ENCODE measurements around the gene TMEM120B.
A peak's percentile ranks its signal among the peaks of the same experiment; 100 is the strongest.

TMEM120B gene

DNA sequence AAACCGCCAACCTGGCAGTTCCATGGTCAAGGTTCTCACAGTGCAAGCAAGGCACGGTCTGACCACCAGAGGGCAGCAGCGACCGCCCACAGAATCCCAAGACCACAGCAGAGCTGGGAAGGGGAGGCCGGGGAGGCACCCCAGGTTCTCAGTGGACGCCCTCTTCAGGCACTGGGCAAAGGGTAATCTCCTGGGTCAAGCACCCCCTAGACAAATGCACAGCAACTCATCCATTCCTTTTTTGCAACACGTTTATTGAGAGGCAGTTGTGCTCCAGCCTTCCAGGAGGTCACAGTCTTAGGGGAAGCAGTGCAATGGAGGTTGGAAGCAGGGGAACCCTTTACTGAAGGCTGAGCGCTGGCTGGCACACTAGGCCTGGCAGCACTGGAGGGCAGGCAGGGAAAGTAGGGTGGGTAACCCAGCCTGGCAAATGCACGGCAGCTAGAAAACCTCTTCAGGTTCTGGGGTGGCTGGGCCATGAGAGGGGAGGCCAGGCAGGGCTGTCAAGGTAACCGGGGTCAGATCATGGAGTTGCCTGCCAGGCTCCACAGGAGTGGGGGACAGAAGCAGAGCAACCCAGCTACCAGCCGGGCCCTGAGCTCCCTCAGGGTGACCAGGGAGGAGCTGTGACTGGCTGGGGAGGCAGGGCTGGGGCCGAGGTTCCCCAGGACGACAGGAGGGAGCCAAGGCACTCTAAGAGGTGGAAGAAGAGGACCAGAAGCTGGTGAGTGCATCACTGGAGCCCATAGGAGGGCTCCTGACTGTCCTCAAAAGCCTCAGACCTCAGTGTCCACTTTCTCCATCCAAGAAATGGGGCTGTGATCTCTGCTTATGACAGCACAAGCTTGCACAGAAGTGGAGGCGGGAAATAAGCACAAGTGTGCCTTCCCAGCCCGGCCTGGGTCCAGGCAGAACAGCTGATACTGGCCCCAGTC lies 82.7 kb downstream of the TMEM120B start:
- no peak overlapping the region for H3K4me3 ChIP-seq (ENCODE audit: control insufficient read depth, low read depth, low read length)
- DNase-seq (ENCODE audit: low read depth), result peak; percentile 86
- TF ChIP-seq, protein P1, sequence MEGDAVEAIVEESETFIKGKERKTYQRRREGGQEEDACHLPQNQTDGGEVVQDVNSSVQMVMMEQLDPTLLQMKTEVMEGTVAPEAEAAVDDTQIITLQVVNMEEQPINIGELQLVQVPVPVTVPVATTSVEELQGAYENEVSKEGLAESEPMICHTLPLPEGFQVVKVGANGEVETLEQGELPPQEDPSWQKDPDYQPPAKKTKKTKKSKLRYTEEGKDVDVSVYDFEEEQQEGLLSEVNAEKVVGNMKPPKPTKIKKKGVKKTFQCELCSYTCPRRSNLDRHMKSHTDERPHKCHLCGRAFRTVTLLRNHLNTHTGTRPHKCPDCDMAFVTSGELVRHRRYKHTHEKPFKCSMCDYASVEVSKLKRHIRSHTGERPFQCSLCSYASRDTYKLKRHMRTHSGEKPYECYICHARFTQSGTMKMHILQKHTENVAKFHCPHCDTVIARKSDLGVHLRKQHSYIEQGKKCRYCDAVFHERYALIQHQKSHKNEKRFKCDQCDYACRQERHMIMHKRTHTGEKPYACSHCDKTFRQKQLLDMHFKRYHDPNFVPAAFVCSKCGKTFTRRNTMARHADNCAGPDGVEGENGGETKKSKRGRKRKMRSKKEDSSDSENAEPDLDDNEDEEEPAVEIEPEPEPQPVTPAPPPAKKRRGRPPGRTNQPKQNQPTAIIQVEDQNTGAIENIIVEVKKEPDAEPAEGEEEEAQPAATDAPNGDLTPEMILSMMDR (conservative IDR thresholded peaks at IDR 0.05; ENCODE audit: control insufficient read depth, insufficient read depth, low read depth, low read length), result peak; percentile 96

DNA sequence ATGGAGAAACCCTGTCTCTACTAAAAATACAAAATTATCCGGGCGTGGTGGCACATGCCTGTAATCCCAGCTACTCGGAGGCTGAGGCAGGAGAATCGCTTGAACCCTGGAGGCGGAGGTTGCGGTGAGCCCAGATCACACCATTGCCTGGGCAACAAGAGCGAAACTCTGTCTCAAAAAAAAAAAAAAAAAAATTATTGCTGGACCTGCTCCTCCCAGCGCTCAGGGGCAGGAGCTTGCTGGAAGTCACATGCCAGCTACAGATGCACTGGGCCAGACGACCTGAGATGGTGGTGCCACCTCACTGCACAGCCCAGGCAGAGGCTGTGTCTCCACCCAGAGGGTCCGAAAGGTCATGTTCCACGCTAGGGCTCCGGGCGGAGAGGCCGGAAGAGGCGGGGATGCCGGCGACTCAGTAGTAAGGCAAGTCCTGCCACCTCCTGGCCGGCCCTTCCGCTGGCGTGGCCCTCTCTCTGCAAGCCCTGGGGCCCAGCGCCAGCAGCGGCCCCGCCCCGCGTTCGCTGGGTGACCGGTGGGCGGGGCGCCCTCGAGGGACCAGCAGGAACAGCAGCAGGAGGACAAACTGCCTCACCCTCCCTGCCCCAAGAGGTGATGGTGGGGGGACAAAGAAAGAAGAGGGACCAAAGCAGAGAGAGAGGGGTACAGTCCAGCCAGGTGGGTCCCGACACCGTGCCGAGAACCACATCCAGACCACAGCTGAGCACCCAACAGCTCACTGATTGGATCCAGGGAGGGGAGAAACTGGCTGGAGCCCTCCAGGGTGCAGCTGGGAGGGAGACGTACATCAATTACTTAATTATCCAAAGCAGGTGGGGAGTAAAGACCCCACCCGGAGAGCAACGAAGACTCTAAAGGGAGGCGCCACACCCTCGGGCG lies 84.6 kb downstream of the TMEM120B start:
- peak; percentile 85 for DNase-seq (ENCODE audit: low read depth)
- TF ChIP-seq, protein P1 (conservative IDR thresholded peaks at IDR 0.05; ENCODE audit: control insufficient read depth, insufficient read depth, low read depth, low read length), result peak; percentile 19
- peak overlapping the region; percentile 35 for H3K4me3 ChIP-seq (ENCODE audit: control insufficient read depth, low read depth, low read length)

DNA sequence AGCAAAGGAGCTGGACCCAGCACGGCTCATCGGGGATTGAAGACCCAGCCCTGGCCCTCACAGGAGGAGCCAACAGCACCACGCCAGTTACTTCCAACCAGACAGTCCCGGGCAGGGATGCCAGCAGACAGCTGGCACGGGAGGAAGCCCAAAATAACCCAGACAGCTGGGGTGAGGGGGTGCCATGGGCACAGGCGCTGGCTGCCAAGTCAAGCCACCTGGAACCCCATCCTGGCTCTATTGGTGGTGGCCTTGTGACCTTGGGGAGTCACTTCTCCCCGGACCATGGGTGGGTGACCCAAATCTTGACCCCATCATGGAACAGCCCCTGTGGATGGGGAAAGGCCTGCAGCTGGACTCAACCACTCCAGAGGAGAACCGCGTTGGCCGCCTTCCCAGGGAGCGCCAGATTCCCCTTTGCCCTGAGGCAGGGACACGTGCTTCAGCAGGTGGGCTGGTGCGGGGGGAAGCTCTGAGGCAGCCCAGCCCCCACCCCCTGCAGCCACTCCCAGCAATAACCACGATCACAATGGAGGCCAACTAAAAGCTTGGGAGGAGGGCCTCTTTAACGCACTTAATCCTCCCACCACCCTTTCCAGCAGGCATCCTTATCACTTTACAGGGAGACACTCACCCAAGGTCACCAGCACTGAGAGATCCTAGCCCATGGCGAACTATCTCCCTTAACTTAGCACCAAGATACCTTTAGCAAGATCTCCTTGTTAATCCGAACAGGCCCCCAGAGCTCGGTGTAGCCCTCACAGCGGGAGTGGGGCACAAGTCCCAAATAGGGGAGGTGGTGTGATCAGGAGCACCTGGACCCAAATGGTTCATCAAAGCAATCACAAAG lies 85.6 kb downstream of the TMEM120B start:
- TF ChIP-seq, protein P1 (conservative IDR thresholded peaks at IDR 0.05; ENCODE audit: control insufficient read depth, insufficient read depth, low read depth, low read length), result no peak
- peak; percentile 48 for DNase-seq (ENCODE audit: low read depth)
- peak overlapping the region; percentile 35 for H3K4me3 ChIP-seq (ENCODE audit: control insufficient read depth, low read depth, low read length)

DNA sequence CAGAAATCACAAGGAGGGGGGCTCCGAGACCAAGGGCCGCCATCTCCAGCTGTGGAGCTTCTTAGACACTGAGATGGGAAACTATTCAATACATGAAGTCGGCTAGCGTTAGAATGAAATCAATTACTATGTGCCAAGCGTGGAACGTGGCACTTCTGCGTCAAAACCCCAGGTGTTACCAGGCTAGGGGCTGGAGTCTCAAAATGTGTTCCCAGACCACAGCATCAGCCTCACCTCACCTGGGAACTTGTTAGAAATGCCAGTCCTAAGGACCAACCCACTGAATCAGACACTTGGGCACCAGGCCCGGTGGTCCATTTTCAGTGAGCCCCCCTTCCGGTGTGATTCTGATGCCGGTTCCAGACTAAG lies 86.2 kb downstream of the TMEM120B start:
- TF ChIP-seq, protein P1 (conservative IDR thresholded peaks at IDR 0.05; ENCODE audit: control insufficient read depth, insufficient read depth, low read depth, low read length), result no peak
- peak overlapping the region; percentile 34 for H3K4me3 ChIP-seq (ENCODE audit: control insufficient read depth, low read depth, low read length)
- DNase-seq (ENCODE audit: low read depth), result no peak

DNA sequence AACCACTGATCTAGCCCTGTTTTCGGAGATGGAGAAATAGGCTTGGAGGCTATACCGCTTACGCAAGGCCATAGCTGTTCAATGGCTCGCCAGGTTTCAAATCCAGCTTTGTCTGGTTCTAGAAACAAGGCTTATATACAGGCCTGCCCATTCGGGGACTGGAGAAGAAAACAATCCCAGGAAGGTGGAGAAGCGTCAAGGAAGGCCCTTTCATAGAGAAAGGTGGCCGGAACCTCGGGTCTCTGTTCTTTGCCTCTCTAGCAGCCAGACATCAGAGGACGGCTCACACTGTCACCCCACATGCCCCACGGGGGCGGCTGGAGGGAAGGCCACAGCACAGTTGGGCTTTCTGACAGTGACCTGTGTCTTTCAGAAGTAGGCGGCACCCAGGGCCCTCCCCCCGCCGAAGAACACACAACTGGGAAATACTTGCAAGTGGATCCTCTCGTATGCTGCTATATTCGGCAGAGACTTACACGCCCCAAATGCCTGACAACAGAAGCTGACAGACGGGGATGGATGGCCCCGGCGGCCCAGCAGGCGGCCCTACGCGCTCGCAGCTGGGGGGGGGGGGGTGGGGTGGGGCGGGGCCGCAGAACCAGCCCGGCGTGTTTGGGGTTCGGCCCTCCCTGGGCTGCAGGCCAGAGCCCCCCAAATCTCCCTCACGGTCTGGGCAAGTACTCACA lies 86.7 kb downstream of the TMEM120B start:
- TF ChIP-seq, protein P1 (conservative IDR thresholded peaks at IDR 0.05; ENCODE audit: control insufficient read depth, insufficient read depth, low read depth, low read length), result no peak
- peak; percentile 84 for DNase-seq (ENCODE audit: low read depth)
- peak overlapping the region; percentile 51 for H3K4me3 ChIP-seq (ENCODE audit: control insufficient read depth, low read depth, low read length)
